NCI-H345 (cell line): Measurements from ENCODE around the gene MYO16.

Experiments
- DNase-seq: peaks from one replicate; lab custom pipeline; 2025; lab: John Stamatoyannopoulos, UW

Gene MYO16

DNA sequence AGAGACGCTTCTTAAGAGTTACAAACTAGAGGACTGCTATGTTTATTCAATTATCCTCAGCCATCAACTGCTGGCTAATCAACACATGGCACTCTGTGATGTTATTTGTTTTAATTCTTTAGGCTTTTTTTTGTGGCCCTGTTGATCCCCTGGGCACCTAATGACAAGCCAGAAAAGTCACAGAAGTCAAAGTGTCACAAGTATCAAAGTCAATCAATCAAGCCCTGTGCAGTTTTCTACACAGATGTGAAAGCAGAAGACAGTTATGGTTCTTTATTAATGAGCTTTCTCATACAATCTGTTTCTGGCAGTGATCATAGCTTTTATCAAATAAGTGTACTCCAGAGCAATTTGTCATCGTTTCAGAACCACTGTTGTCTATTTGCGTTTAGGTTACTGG lies 34.3 kb downstream of the MYO16 start:
- DNase-seq = no peak

DNA sequence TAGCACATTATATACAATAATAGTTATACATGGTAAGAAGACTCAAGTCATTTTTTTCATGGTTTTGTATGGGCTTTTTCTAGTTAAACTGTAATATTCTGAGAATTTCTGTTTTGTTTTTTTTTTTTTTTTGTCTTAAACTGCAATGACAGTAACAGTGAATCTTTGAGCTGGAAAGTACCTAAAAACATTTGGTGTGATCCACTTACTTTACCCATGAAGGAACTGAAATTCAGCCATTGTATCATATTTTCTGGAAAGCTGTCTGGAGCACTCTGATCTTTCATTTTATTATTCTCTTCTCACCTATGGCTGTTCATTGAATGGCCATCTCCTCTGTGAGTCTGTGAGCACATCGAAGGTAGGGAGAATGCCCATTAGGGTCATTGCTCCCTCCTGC lies 37.8 kb downstream of the MYO16 start:
- no peak for DNase-seq

DNA sequence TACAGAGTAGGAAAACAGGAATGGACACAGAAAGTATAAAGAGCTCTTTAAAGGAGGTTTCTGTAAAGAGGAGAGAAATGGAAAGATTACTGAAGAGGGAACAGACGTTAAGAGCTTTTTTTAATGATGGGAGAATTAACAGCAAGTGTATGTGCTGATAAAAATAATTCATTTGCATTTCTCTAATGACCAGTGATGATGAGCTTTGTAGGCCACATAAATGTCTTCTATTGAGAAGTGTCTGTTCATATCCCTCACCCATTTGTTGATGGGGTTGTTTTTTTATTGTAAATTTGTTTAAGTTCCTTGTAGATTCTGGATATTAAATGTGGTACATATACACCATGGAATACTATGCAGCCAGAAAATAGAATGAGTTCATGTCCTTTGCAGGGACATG lies 40.0 kb downstream of the MYO16 start:
- peak; percentile 1 for DNase-seq

- no peak for DNase-seq
Observed at GRCh38 chr13:108674346-108674745, 44.9 kb downstream of the MYO16 start.

DNA sequence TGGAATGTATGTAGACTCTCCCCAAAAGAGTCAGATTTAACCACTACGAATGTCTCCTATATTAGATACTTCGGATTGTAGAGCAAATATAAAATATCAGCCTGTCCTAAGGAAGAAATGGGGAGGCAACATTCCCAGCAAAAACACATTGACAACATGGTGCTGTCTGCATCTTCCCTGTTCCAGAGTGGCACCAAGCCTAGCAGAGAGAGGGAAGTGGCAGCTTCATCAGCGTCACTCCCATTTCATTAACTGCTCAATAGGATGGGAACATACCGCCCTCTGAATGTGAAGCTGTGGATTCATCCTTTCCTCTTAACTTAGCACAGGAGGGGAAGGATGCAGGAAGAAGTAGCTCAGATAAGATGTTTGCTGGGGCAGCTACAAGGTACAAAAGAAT lies 45.4 kb downstream of the MYO16 start:
- DNase-seq = no peak

DNA sequence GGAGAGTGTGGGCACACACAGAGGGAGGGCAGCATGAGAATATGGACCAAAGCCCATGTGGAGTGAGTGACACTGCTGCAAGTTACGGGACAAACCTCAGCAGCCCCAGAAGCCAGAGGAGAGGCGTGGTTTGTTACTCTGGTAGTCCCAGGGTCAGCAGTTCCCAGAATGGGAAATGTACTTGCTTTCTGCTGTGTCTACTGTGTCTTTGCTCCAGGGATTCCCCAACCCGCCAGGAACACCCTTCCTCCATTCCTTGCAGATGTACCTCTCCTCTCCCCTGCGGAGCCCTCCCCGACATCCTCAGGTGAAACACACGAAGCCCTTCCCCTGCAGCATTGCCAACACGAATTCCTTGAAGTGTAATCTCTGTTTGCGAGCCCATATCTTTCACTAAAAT lies 47.2 kb downstream of the MYO16 start:
- no peak for DNase-seq

GRCh38 chr13:108677806-108678205 lies 48.4 kb downstream of the MYO16 start:
- no peak for DNase-seq

DNA sequence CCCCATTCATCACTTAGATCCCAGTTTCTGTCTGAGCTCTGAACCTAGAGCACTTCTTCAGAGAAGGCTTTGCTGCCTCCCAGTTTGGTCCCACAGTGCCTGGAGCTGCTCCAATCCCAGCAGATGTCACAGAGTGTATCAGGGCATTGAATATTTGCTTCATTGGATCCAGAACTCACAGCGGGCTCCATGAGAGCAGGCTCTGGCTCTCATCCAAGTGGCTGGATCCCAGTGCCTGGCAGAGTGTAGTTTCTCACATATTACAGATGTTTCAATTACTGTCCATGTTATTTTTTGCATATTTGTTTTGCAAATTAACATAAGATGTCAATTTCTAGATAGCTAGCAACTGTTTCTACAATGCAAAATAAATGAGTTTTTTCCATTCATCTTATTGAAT lies 50.6 kb downstream of the MYO16 start:
- peak; percentile 22 for DNase-seq

GRCh38 chr13:108681986-108682575 lies 52.7 kb downstream of the MYO16 start:
- DNase-seq = no peak

- no peak for DNase-seq
Observed at GRCh38 chr13:108682714-108683113, 53.3 kb downstream of the MYO16 start.

DNA sequence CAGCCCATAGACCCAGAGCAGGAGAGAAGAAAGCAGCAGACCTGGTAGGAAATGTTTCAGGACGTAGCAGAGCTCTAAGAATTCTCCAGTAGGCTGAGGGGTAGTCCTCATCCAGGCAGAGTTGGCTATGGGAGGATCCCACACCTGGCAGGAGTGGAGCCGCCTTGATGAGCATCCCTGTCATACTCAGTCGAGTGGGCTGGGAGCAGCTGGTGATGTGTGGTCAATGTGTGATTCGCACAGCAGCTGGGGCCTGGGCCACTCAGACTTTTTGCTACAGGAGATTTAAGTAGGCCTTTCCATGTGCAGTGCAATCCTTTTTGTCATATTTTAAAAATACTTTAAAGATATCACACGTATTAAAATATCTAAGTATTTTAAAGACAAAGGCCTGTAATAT lies 56.6 kb downstream of the MYO16 start:
- no peak for DNase-seq

DNA sequence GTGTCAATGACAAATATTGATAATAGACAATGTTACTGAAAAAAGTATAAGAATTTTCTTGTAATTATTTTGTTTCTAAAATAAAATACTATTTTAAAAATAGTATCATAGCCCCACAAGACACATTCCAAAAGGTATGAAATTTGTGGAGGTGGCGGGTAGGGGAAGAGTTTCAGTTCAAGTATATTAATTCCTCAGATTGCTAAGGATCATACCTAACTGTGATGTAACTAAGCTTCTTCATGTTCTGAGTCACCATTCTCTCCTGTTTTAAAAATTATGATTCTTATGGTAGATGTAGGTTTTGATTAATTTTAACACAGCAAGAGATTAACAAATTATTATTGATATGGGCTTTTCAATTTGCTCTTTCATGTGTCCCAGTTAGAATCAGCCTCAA lies 61.3 kb downstream of the MYO16 start:
- DNase-seq = no peak

DNA sequence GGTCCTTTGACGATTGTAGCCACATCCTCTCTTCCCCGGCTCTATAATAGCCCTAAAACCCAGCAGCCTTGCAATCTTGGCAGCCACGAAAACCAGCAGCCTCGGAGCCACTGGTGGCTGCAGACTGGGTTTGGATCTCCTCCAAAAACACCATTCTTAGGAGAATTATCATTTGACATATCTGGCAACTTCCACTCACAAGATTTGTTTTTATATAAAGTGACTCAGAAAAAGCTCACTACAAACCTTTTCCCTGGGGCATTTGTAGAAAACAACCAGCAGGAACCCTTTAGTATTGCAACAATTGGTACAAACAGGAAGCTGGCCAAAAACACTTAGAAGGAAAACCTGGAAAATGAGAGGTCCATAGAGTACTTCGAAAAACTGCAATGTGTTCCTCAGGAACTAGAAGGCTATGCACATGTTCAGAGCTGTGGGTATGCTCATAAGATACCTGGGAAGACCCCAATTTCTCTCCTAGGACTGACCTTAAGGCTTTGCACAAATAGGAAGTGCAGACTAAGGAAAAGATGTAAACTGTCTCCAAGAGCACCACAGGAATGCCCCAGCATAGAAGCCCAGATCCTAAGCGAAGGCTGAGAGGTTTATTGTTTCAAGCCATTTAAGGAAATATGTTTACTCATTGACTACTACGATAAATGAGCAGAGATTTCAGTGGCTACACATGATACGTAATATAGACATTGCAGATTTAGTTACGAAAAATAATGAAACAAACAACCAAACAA lies 71.2 kb downstream of the MYO16 start:
- DNase-seq = no peak

- no peak for DNase-seq
Observed at GRCh38 chr13:108702171-108702570, 72.8 kb downstream of the MYO16 start.

GRCh38 chr13:108705031-108705430 lies 75.6 kb downstream of the MYO16 start:
- DNase-seq = no peak

DNA sequence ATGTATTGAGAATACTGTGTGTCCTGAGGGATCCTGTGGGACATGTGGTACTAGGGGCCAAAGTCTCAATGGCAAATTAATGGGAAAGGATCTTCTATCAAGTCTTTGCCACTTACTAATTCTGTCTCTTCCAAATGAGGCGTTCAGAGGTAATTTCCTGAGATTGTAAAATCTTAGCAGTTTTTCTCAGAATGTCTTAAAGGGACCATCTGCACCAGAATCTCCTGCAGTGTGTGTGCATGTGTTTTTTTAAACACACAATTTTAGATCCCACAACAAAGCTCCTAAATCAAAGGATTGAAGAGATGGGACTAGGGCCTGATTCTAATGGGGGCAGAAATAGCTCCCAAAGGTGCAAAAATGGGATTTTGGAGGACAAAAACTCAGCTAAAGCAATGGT lies 78.2 kb downstream of the MYO16 start:
- no peak for DNase-seq

GRCh38 chr13:108708921-108709320 lies 79.5 kb downstream of the MYO16 start:
- DNase-seq = no peak

GRCh38 chr13:108711386-108711785 lies 82.0 kb downstream of the MYO16 start:
- no peak for DNase-seq

DNA sequence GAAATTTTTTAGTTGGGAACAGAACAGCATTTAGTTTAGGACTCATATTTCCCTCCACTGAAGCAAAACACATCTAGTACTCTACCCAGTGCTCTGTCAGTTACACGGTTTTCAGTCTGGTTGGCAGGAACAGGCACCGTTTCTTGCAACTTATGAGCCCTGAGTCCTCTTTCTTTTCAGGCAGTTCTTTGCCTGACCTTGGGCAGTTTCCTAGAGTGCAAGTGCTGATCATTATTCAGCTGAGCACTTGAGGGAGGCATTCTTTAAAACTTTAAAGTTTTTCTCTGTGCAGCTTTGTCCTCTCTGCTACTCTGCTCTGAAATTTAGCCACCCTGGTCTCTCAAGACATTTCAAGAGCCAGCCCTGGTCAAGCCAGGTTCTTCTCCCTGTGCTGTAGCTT lies 96.1 kb downstream of the MYO16 start:
- DNase-seq = no peak

GRCh38 chr13:108728370-108728769 lies 99.0 kb downstream of the MYO16 start:
- no peak for DNase-seq

DNA sequence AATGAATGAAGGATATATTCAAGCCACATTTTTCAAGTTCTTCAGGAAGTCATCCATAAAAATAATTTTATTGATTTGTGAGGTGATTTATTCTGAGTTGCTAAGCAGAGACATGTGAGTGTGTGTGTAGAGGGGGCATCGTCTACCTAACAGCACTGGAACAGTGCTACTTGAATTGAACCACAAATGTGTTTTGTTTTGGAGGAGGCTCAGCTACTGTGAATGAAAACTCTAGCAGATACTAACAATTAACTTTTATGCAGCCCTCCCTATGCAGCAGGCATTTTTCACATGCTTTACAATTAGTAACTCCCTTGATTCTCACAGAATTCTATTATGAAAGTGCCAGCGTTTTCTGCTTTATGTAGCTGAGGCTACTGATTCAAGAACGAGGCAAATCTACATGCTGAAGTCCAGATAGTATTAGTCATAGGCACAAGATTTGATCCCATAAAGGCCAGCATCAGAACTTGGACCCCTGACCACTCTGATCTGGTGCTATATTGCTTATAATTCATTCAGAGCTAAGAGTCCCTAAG lies 103.7 kb downstream of the MYO16 start:
- no peak for DNase-seq

- DNase-seq = no peak
Observed at GRCh38 chr13:108734676-108735075, 105.3 kb downstream of the MYO16 start.

DNA sequence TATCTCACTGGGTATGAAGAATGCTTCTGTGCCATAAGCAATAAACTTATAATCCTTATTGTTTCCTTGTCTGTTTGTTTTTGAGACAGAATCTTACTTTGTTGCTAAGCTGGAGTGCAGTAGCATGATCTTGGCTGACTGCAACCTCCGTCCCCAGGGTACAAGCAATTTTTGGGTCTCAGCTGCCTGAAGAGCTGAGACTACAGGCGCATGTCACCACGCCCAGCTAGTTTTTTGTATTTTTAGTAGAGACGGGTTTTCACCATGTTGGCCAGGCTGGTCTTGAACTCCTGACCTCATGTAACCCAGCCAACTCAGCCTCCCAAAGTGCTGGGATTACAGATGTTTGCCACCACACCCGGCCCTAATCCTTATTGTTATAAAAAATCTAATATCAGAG lies 112.5 kb downstream of the MYO16 start:
- DNase-seq = no peak
